Right kidney (tissue), 1 donor: ENCODE results near the gene DIDO1.
A peak's percentile ranks its signal among the peaks of the same experiment; 100 is the strongest.

ENCODE experiments used
- DNase-seq: peaks from one replicate; pipeline ENCODE4 v3.0.0-alpha.2; 2016

Gene DIDO1

GRCh38 chr20:62951896-62952372 is 25.6 kb upstream of the DIDO1 start:
- no peak for DNase-seq

DNA sequence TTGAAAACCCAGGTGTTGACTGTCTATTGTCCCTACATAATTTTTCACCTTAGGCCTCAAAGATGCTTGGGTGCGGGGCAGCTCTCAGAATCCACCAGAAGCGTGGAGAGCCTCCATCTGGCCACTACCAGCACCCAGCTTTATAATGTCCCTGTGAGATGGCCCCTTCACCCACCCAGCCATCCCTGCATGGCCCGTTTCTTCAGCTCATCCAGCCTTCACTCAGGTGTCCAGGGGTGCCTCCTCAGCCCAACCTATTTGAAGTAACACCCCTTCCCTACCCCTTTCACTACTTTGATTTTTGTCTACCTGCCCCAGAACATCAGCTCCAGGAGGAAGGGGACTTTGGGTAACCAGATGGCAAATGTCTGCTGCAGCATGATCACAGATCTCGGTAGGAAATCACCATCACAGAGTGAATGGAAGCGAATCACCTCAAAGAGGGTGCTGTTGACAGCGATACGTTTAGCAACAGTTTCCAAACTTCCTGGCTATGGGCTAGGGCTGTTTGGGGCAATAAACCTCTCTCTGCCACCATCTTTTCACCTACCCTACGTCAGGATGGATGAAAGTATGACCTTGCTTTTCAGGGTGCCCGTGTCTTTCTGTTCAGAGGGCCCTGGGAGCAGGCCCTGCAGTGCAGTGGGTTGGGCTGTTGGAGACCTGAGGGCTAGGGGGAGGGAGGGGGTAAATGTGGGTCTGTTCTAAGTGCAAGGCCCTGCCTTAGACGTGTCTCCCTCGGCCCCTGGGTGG is 25.0 kb upstream of the DIDO1 start:
- no peak for DNase-seq

DNA sequence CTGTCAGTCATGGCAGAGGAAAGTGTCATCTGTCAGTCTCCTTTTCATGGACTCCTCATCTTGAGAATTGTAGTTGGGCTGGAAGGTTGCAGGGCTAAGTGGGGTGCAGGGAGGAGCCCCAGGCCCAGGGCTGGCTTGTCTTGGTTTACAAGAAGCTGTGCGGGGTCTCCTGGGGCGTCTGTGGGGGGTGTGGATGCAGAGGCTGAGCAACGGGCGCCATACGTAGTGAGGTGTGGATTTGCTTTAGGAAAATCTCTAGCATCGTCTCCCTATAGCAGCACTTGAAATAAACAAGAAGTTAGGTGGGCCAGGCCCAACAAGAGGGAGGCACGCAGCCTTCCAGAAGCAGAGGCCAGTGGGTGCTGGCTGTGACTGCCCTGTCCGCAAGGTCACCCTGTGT is 24.4 kb upstream of the DIDO1 start:
- no peak for DNase-seq

DNA sequence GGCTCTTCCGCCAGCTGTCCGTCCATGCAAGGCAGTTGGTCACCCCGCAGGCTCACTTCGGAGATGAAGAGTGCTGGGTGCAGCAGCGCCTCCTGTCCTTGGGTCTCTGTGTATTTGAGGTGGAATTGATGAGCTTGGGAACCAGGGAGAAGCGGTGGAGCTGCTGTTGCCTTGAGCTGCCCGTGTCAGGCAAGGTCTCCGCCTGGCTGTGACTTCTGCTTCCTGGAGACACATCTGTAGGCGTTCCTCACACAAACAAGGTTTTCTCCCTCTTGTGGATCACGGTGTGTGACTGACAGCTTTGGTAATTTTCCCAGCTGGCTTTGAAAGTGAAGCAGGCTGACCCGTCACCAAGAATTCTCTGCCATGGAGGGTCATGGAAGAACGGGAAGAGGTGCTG is 23.7 kb upstream of the DIDO1 start:
- no peak for DNase-seq

- no peak for DNase-seq
Measured at GRCh38 chr20:62949153-62949821, 23.0 kb upstream of the DIDO1 start.

DNA sequence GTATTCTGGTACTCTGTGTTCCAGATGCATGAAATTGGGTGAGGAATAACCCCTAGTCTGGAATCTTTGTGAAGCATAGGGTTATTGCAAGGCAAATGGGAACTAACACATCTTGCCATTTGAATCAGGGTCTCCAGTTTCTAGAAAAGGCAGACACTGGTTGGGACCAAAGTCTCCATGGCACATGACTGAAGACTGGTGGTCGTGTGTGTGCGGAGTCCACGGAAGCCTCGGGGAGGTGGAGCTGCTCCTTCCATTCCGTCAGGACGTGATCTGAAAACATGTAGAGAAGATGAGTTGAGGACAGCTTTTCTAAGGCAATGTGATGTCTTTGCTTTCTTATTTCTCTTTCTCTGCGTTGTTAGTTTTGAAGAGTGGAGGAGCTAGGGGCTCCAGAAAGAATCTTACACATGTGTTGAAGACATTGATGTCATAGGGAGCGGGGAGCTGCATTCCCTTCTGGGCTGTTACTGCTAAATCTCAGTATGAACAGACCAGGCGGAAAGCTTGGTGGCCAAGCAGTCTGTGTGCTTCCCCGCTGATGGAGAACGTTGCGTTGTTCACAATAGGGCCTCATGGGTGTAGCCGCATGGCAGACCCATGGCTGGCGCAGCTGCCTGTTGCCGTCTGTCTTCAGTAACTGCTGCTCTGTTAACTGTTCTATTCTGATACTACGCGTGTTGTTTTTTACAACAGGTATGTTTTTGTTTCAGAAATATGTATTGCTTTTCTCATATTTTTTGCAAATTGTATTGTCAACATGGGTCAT is 21.4 kb upstream of the DIDO1 start:
- DNase-seq = no peak

- DNase-seq = no peak
Measured at GRCh38 chr20:62946918-62947317, 20.6 kb upstream of the DIDO1 start.

DNA sequence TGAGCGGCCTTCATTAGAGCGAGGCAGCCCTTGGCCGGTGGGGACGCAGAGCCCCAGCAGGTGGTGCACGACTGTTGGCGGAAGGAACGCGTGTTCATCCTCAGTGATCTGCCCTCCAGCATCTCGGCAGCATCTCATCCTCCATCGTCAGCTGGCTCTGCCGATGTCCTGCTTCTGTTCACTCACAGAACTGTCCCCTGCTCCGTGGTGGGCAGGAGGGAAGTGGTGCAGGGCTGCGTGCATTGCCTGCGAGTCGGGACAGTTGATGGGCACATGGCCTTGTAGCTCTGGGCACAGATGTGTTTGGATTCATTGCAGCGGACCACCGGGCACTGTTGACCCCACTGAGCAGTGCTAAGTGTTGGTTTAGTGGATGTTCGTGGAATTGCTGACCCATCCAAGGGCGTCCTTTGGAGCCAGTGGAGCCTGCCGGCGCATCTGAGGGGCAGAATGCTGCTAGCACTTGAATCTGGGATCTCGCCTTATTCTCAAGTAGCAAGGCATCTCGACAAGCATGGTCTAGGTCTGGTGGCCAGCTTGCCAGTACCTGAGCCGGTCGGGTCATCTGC is 19.6 kb upstream of the DIDO1 start:
- no peak for DNase-seq

DNA sequence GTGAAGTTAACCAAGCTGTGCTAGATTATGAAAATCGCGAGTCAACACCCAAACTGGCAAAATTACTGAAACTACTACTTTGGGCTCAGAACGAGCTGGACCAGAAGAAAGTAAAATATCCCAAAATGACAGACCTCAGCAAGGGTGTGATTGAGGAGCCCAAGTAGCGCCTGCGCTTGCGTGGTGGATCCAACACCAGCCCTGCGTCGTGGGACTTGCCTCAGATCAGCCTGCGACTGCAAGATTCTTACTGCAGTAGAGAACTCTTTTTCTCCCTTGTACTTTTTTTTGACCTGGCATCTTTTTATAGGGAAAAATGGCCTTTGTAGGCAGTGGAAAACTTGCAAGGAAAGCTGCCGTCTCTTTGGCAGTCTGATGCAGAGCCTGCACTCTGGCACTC is 18.4 kb upstream of the DIDO1 start:
- DNase-seq = no peak

GRCh38 chr20:62944184-62944583 is 17.9 kb upstream of the DIDO1 start:
- DNase-seq = no peak

GRCh38 chr20:62943396-62943795 is 17.1 kb upstream of the DIDO1 start:
- DNase-seq = no peak

- no peak for DNase-seq
Measured at GRCh38 chr20:62942456-62942855, 16.2 kb upstream of the DIDO1 start.

DNA sequence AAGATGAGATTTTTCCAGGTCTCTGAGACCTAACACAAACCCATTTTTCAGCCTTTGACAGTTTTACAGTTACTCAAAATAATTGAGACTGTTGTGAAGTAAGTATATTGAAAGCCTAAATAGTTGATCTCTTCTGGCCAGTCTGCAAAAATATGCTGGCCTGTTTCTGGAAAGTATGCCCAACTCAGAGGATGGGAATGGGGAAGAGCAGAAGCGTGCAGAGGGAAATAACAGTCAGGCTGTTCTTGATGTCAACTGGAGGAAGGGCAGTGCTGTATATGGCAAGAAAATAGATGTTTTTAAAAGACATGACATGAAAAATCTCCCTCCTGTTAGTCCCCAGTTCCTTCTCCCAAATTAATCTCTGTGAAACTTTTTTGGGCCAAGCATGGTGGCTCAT is 15.5 kb upstream of the DIDO1 start:
- no peak for DNase-seq

GRCh38 chr20:62940875-62941274 is 14.6 kb upstream of the DIDO1 start:
- no peak for DNase-seq

GRCh38 chr20:62938105-62938888 is 12.0 kb upstream of the DIDO1 start, which contains the start of gene GID8:
Gene GID8, plus strand, starts transcription at chr20:62938147. Its CDS starts 3,356 bp downstream, at chr20:62941503.
- DNase-seq = peak; percentile 75

DNA sequence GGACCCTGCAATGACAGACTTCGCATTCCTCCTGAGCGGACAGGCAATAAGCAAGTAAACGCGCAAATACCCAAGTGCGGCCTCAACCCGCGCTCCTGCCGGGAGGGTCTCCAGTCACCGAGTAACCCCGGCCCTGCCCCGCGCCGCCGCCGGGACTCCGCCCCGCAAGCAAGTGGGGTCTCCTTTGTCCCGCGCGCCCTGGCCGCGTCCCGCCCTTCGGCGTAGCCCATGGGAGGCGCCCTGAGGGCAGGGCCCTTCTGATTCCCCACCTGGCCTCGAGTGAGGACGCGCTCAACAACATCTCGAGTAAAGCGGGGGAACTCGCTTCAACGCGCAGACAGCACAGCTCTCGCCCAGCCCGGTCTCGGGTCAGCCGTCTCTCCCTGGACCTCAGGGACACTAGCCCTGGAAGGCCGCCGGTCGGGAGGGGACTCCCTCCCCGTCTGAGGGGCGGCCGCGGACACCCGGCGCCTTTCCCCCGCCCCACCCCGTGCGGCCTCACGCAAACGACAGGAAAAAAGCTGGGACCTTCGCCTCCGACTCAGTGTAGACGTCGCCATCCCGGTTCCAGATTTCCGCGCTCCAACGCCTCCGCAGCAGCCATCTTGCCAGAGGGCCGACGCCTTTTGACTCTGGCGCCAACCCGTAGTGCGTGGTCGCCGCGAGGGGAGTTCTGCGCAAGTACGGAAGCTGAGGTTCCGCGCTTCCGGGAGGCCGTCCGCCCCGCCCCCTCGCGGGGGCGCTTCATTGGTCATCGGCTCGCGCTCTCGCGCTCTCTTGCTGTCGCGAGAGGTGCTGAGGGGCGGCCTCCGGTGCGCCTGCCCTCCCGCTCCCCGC is 11.2 kb upstream of the DIDO1 start:
- DNase-seq = peak; percentile 95

DNA sequence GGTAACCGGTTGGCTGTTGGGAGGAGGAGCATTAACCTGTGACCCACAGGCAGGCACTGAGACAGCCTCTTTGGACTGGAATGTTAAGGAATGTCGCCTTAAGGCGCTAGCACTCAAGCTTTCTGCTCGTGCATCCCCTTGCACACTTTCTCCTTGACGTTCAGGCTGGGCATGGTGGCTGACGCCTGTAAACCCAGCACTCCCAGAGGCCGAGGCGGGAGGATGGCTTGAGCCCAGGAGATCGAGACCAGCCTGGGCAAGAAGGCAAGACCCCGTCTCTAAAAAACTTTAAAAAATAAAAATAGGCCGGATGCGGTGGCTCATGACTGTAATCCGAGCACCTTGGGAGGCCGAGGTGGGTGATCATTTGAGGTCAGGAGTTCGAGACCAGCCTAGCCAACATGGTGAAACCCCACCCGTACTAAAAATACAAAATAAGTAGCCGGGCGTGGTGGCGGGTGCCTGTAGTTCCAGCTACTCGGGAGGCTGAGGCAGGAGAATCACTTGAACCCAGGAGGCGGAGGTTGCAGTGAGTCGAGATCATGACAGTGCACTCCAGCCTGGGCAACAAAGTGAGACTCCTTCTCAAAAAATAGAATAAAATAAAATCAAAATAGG is 9.8 kb upstream of the DIDO1 start:
- DNase-seq = no peak

DNA sequence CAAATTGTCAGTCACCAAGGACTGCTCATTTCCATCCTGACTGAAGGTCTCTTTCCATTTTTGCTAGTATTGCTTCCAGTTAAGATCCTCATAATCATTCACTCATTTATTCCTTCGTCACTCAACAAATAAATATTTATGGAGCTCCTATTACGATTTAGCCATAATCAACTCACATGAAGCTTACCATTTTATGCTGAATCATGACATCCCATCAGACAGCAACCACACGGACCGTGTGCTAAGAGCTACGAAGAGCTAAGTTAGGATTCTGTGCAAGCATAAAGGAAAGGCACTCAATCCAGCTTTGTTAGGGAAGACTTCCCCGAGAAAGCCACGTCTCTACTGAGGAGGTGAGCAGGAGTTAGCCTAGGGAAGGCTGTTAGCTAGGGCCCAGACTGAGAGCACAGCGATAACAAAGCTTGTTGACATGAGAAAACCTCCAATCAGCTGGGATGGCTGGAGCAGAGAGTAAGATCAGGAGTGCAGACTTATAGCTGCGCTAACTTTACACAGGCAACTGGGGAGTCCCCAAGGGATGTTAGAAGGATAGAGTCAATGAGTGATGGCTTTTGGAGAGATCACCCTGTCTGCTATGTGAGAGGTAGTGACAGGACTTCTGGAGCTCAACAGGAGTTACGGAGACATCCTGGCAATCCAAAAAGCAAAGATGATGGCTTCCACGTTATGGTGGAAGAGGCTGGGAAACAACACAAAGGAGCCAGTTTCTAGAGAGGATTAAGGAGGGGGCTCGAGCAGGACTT is 9.1 kb upstream of the DIDO1 start:
- DNase-seq = no peak

GRCh38 chr20:62933966-62934365 is 7.7 kb upstream of the DIDO1 start:
- no peak for DNase-seq

DNA sequence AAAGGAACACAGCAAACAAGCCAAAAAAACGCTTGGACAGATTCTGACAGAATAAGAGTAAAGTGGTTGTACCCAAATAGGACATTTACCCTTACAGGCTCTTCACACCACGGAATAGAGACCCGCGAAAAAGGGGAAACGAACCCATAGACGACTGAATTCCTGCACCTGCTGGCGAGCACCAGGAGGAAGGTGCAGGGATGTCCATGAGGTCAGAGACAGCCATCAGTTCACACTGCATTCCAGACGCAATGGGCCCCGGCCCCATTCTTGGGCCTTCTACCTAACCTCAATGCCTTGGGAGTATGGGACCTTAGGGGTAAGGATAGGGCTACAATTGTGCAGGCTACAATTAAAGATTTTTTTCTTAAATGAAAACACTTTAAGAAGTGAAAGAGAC is 5.2 kb upstream of the DIDO1 start:
- DNase-seq = no peak
